Measurements from ENCODE around the gene SNRPF. TPM values are rescaled to one million over a fixed set of nuclear protein-coding genes. Genes with fewer than 3 reads are reported as not detected.

Gene SNRPF
- polyA plus RNA-seq, 1 donor = 104 TPM

DNA sequence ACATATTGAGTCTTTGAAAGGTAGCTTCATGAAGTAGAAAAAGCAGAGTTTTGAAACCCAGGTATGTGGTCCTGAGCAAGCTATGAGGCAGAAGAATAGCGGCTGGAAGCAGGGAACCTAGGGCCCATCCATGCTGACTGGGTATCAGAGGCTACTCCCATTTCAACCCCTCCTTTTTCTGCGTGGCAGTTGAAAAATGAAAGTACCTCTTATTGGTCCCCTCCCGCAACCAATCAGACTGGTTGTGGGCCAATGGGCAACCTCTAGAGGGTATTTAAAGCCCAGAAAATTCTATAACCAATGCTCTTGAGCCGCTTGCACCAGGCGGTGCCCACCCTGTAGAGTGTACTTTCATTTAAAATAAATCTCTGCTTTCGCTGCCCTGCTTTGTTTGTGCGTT is 1.6 kb upstream of the SNRPF start:
- no peak for DNase-seq

GRCh38 chr12:95857799-95858198 is 953 bp upstream of the SNRPF start:
- DNase-seq = no peak

GRCh38 chr12:95859344-95859816 is 628 bp downstream of the SNRPF start:
- peak; percentile 48 for DNase-seq

DNA sequence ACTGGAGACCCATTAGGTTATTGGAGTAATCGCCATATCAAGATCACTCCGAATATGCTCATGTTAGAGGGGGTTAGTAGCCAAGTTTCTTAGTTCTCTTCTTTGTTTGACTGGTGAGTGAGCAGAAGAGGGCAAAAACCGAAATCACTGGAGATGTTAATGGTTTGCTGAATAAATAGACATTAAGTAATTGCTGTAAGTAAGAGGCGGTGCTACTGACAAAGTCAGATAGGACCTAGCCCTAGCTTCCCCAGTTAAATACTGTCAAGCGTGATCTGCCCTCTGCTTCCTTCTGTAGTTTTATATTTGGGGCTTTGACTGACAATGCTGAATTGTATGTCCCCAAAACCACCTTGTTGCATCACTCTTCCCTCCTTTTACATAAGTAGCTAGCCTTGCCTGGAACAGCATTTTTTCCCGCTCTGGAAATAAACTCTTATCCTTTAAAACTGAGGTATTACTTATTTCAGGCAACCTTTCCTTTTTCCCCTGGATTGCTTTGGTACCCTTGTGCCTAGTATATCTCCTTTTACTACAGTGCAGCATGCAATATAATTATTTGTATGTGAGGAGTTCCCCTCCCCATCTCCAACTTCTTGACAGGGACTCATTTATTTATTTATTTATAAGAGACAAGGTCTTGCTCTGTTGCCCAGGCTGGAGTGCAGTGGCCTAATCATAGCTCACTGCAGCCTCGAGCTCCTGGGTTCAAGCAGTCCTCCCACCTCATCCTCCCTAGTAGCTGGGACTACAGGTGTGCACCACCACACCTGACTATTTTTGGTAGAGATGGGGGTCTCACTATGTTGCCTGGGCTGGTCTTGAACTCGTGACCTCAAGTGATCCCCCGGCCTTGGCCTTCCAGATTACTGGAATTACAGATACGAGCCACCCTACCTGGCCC is 1.4 kb downstream of the SNRPF start:
- DNase-seq = no peak

DNA sequence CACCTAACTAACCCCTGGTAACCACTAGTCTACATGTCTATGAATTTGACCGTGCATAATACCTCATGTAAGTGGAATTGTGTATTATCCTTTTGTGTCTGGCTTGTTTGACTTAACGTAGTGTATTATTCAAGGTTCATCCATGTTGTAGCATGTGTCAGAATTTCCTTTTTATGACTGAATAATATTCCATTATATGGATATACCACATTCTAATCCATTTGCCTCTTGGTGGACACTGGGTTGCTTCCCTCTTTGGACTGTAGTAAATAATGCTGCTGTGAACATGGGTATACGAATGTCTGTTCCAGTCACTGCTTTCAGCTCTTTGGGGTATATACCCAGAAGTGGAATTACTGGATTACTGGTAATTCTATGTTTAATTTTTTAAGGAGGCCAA is 3.3 kb downstream of the SNRPF start:
- DNase-seq = no peak

GRCh38 chr12:95863337-95863736 is 4.6 kb downstream of the SNRPF start:
- no peak for DNase-seq

GRCh38 chr12:95870897-95871296 is 12.1 kb downstream of the SNRPF start:
- no peak for DNase-seq

- DNase-seq = no peak
These were observed 15.7 kb downstream of the SNRPF start for GRCh38 chr12:95874452-95874851.

DNA sequence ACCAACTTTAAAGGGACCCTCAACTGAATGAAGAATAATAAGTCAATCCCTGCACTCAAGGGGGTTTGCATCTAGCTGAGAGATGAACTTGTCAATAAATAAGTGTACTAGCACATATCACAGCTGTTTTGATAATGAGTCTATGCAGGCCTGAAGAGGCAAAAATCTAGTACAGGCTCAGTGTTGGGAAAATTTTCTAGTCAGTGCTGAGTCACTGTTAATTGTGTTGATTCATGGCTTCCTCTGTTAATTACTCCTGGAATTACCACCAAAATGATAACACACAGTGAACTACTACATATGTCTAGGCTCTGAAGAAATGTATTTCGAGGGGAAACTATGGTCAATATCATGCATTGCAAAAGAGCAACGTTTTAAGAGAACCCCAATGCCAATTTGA is 18.9 kb downstream of the SNRPF start:
- DNase-seq = no peak

GRCh38 chr12:95880895-95881294 is 22.1 kb downstream of the SNRPF start:
- no peak for DNase-seq

DNA sequence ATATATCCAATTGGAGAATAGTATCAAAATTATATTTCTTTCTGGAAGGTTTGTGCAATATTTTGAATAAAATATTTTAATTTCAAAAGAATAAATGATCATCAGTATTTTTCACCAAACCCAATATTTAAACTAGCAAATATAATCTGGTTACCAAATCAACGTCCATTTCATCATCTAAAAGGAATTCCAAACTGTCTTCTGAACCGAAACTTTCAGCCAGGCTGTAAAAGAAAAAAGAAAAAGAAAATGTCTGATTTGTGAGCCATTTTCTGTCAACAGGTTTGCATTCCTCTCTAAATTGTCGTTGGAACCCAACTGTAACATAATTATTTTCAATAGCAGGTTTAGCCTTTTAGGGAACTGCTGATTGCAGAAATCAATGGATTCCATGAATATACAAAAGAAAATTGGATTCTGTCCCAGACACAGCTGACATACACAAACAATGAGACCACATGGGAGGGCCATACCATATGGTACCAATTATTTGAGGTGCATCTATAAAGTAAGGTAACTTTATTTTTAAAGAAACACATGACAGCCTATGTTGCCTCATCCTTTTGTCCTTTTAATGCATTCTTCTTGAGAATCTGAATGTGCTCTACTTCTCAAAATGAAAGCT is 22.7 kb downstream of the SNRPF start:
- no peak for DNase-seq

- no peak for DNase-seq
These were observed 23.3 kb downstream of the SNRPF start for GRCh38 chr12:95882080-95882479.

DNA sequence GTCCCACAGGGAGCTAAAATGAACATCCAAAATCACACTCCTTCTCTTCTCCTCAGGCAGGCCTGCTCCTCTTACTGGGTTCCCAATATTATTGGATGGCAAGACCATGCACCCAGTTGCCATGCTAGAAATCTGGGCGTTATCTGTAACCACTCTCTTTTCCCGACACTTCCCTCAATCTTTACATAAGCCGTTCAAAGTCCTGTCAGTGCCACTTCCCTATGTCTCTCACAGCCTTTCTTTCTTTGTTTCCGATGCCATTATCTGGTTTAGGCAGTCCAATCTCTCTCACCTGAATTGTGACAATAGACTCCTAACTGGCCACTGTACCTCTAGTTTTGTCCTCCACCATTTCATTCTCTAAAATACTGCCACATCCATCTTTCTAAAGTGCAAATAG is 24.1 kb downstream of the SNRPF start:
- no peak for DNase-seq

GRCh38 chr12:95884998-95885397 is 26.2 kb downstream of the SNRPF start:
- DNase-seq = no peak

DNA sequence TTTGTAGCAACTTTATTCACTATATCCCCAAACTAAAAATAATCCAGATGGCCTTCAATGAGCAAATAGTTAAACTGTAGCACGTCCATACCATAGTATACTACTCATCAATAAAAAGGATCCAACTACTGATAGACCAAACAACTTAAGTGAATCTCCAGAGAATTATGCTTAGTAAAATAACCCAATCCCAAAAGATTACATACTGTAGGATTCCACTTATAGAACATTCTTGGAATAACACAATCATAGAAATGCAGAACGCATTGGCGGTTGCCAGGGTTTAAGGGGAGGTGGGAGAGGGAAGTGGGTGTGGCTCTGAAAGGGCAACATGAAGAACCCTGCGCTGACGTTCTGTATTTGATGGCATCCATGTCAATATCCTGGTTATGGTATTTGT is 28.6 kb downstream of the SNRPF start:
- no peak for DNase-seq

GRCh38 chr12:95890958-95891357 is 32.2 kb downstream of the SNRPF start:
- no peak for DNase-seq

- no peak for DNase-seq
These were observed 38.1 kb downstream of the SNRPF start for GRCh38 chr12:95896846-95897245.

DNA sequence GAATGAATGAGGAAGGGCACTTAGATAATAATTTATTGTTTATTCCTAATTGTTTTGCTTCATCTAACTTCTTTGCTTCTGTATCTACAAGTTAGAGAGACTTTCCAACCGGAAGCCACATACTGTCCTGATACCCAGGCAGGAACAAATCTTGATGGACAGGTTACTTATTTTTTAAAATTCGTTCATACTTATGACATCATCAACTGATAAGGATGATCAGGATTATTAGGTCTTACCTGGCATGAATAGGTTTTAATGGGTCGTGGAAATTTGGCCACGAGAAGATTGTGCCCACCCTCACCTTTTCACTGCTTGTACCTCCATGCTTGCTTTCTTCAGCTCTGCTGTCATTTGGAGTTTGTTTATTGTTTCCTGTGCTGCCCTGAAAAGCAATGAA is 39.3 kb downstream of the SNRPF start:
- DNase-seq = no peak

- DNase-seq = no peak
These were observed 49.8 kb downstream of the SNRPF start for GRCh38 chr12:95908573-95908972.

DNA sequence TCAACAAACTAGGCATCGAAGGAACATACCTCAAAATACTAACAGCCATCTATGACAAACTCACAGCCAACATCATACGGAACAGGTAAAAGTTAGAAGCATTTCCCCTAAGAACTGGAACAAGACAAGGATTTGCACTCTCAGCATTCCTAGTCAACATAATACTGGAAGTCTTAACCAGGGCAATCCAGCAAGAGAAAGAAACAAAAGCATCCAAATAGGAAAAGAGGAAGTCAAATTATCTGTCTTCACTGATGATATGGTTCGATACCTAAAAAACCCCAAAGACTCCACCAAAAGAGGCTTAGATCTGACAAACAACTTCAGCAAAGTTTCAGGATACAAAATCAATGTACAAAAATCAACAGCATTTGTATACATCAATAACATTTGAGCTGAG is 51.1 kb downstream of the SNRPF start:
- no peak for DNase-seq
